Middle frontal gyrus (tissue), 1 donor: ENCODE results near the gene MAP1S.

ENCODE experiments used
- DNase-seq: peaks from one replicate; pipeline ENCODE4 v3.0.0-alpha.2; 2015; ENCODE audit warnings: low spot score; ENCODE audit errors: extremely low spot score

Gene MAP1S

DNA sequence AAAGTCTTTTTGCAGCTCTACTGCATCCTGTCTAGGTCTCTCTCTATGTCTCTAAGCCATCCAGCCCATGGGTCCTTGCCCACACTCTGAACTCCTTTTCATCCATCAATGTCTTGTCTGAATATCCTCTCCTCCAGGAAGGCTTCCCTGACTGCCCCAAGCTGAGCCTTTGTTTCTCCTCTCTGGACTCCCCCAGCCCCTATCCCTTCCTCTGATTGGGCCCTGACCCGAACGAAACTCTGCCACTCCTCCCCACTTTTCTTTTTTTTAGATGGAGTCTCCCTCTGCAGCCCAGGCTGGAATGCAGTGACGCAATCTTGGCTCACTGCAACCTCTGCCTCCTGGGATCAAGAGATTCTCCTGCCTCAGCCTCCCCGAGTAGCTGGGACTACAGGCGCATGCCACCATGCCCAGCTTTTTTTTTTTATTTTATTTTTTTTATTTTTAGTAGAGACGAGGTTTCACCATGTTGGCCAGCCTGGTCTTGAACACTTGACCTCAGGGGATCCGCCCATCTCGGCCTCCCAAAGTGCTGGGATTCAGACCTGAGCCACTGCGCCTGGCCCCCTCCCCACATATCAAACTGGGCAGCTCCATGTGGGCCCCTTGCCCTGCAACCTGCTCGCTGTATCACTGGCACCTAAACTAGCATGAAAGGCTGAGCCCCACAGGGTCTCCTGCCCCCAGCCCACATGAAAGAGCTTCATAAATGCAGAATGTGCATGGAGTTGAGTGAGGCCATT lies 30.3 kb upstream of the MAP1S start:
- DNase-seq = no peak

DNA sequence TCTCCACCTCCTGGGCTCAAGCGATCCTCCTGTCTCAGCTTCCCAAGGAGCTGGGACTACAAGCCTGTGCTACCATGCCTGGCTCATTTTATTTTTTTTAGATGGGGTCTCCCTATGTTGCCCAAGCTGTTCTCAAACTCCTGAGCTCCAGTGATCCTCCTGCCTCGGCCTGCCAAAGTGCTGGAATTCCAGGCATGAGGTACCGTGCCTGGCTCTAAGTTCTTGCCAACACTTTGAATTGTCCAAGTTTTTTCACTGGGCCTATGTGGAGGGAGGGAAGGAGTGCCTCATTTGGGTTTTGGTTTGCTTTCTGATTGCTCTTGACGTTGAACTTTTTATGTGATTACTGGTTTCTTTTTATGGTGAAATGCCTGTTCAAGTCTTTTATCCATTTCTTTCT lies 26.7 kb upstream of the MAP1S start:
- DNase-seq = no peak

DNA sequence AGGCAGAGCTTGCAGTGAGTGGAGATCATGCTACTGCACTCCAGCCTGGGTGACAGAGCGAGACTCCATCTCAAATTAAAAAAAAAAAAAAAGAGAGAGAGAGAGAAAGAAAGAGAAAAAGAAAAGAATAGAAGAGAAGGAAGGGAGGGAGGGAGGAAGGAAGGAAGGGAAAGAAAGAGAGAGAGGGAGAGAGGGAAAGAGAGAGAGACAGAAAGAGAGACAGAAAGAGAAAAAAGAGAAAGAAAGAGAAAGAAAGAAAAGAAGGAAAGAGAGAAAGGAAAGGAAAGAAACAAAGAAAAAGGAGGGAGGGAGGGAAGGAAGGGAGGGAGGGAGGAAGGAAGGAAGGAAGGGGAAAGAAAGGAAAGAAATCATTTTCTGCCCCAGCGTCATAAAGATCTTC lies 24.1 kb upstream of the MAP1S start:
- DNase-seq = no peak

DNA sequence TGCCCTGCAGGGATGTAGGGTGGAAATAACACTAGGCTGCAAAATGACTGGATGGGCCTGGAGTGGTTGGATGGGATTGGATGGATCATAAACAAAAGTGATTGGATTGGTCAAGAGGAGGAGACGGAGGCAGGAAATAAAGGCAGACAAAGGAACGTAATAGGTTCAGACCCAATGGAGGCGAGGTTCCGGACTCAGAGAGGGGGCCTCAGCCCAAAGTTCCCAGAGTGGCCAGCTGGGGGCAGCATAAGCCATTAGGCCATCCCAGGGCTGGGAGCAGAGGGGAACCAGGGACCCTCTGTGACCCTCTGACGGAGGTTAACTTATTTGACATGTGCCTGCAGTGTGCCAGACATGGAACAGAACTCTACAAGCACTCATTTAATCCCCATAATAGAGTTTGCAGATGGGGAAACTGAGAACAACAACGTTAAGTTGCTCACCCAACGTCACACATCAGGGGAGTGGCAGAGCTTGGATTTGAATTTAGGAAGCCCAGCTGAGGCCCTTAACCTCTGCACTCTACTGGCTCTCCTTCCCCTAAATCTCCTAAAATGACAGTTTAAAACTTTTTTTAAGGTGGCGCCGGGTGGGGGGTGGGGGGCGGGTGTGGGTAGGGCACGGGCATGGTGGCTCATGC lies 15.3 kb upstream of the MAP1S start:
- DNase-seq = no peak

DNA sequence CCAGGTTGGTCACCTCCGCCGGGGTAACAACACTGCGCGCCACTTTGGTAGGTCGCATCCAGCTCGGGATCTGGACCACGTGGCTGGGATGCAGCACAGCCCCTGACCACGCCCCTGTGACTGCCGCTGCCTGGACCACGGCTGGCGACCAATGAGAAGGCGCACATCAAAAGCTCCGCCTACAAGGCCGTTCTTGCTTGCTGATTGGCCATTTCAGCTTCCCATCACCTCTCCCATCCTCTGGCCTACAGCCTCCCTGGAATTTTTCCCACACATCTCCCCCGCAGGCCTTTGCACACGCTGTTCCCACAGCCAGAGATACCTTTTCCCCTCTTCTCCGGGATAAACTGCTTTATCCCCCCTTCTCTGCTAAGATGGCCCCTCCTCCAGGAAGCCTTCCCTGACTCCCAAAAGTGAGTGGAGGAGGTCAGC lies 12.5 kb upstream of the MAP1S start:
- DNase-seq = no peak

DNA sequence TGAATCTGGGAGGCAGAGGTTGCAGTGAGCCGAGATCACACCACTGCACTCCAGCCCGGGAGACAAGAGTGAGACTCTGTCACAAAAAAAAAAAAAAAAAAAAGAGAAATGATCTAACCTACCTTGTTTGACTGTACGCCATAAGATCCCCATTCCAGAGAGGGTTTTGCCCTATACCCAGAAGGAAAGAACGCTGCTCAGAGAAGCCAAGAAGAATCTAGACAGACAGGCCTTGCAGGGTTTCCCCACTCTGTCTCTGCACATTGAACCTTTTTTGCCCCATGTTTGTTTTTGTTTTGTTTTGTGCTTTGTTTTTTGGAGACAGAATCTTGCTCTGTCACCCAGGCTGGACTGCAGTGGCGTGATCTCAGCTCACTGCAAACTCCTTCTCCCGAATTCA lies 7.4 kb upstream of the MAP1S start:
- no peak for DNase-seq

DNA sequence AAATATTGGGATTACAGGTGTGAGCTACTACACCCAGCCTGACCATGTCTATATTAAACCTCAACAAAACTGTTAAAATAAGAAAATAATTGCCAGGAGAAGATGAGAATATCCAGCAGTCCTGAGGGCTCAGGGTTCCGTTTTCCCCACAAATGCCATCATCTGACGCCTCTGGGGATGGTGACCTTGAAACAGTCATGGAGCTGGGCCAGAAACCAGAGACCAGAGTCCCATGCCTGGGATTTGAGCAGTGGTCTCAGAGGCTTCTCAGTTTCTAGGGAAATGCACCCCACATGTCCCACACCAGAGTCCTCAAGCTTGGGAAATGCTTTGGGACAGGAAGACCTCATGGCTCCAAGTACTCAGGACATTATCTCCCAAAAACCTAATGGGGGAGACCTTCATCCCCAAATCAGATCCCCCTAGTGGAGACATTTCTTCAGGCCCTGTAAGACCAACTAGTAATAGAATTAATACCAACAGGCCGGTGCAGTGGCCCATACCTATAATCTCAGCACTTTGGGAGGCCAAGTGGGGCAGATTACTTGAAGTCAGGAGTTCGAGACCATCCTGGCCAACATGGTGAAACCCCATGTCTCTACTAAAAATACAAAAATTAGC lies 2.9 kb upstream of the MAP1S start:
- no peak for DNase-seq

DNA sequence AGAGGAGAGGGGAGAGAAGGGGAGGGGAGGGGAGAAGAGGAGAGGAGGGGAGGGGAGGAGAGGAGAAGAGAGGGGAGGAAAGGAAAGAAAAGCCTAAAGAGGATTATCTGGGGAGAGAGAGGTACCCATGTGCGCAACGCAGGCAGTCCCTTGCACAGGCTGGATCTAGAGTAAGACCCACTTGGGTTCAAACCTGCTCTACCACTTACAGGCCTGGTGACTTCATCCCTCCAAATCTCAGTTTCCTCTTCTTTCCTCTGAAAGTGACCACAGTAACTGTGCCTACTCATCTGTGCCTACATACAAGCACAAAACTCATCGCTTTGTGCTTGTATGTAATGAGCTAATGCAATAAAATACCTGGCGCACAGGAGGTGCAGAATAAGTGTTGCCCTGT lies 732 bp upstream of the MAP1S start:
- DNase-seq = no peak

DNA sequence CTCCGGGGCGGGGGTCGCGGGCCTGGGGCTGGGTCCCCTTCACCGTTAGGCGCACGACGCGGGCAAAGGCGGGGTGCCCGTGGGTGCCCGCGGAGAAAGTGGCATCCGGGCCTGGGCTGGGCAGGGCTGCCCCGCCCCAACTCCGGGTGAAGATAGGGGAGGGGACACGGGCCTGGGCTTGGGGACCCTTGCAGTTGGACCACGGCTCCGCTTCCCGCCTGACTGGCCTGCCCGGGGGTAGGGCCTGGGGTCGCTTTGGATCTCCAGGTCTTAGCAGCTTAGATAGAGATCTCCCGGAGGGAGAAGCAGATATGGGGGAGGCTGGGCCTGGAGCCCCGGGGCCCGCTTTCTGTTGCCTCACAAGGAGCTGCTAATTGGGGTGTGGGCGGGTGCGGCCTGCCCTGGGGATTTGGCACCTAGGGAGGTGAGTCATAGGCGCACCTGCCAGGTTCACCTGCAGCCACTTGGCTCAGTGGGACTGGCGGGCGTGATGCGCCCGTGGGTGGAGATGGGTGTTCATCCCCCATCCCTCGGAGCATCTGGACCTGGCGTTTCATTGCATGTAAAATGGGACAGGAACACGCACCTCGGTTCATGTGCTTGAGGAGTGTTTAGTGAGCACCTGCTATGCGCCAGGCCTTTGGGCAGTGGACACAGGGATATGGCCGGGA lies 585 bp downstream of the MAP1S start:
- no peak for DNase-seq

DNA sequence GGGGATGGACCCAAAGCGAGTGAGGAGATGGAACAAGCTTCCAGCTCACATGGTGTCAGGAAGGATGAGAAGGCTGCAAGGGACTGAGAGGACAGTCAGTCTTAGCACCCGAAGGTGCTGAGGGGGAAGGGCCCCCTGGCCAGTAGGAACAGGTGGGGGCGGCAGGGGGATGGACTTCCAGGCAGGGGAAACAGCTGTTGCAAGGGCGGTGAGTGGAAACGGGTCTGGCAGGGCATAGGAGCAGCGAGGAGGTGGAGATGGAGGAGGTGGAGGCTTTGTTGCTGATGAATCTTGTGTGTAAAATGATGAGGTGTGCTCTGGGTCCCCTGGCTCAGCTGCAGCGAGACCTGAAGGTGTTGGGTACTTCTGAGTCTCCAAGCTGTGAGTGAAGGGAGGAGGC lies 1.2 kb downstream of the MAP1S start:
- no peak for DNase-seq

DNA sequence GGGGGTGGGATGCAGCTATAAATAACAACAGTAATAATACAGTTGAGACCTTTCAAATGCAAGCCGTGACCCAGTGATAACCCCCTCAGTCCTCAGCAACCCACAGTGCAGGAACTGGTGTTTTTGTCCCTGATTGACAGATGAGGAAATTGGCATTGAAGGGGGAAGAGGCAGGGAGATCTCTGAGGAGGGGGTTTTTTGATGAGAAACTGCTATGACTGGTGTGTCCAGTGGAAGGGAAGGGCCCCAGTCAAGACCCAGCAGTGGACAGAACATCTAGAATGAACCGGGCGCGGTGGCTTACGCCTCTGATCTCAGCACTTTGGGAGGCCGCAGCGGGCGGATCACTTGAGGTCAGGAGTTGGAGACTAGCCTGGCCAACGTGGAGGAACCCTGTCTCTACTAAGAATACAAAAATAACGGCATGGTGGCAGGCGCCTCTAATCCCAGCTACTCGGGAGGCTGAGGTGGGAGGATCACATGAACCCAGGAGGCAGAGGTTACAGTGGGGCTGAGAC lies 1.9 kb downstream of the MAP1S start:
- DNase-seq = no peak

DNA sequence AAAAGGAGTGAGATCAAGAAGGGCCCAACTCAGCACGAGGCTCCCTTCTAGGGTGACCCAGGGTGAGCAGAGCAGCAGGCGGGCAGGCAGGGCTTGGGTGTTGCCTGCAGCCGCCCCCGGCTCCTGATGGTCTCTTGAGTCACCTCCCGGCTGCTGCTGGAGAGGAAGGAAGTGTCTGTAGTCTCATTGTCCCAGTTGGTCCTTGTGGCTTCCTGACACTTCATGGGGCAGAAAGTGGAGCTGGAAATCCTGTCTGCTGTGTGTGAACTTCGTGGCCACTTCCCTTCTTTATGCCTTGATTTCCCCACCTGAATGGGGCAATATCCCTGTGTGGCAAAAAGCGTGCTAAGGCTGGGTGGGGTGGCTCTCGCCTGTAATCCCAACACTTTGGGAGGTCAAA lies 2.5 kb downstream of the MAP1S start:
- DNase-seq = no peak

DNA sequence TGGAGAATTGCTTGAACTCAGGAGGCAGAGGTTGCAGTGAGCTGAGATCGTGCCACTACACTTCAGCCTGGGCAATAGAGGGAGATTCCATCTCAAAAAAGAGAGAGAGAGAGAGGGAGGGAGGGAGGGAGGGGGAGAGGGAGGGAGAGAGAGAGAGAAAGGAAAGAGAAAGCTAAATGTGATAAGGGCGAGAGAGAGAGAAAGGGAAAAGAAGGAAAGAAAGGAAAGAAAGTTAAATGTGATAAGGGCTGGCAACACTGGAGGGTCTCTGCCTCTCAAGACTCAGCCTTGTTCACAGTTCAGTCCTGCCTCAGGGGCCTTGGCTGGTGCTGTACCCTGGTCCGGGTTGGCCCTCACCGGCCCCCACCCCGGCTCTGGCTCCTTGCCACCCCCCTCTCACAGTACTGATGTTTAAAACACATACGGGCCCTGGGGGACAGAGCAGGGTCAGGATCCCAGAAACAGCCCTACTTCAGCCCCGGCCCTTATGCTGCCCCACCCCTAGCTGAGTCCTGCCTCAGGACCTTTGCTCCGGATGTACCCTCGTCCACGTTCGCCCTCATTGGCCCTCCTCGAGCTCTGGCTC lies 3.5 kb downstream of the MAP1S start:
- no peak for DNase-seq

DNA sequence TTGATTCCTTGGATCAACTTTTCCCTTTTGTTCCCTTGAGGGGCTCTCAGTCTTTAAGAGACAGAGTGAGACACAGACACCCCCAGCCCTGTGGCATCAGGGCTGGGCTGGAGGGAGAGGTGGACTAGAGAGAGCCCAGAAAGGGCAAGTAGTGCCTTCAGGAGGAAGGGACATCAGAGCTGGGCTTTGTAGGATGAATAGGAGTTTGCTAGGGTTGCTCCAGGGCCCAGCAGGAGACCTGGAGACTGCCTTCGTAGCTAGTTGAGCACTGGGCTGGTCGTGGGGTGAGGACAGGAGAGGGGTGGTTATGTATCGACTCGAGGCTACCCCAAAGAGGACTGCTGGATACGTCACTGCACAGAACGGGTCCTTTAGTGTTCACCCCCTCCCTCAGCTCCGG lies 5.4 kb downstream of the MAP1S start:
- DNase-seq = no peak

DNA sequence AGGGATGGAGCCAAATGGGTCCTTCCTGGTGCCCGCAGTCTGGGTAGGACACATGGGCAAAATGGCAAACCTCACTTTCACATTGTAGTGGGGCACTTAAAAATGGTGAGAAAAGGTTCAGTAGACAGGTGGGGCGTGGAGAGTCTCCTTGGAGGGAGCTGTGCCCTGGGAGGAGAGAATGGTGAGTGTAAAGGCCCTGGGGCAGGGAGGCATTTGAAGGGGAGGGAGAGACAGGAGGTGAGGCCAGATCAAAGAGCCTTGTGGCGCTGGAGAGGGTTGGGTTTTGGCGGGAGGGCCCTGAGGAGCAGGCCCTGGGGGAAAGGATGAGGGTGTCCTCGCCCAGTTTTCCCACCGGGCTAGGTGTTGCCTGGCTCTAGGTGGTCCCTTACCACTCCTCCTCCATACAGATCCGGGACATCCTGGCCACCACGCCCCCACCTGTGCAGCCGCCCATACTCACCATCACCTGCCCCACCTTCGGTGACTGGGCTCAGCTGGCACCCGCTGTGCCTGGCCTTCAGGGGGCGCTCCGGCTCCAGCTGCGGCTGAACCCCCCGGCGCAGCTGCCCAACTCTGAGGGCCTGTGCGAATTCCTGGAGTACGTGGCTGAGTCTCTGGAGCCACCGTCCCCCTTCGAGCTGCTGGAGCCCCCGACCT lies 6.3 kb downstream of the MAP1S start:
- DNase-seq = no peak

DNA sequence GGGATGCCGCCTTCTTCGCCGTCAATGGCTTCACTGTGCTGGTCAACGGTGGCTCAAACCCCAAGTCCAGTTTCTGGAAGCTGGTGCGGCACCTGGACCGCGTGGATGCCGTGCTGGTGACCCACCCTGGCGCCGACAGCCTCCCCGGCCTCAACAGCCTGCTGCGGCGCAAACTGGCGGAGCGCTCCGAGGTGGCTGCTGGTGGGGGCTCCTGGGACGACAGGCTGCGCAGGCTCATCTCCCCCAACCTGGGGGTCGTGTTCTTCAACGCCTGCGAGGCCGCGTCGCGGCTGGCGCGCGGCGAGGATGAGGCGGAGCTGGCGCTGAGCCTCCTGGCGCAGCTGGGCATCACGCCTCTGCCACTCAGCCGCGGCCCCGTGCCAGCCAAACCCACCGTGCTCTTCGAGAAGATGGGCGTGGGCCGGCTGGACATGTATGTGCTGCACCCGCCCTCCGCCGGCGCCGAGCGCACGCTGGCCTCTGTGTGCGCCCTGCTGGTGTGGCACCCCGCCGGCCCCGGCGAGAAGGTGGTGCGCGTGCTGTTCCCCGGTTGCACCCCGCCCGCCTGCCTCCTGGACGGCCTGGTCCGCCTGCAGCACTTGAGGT lies 7.0 kb downstream of the MAP1S start:
- no peak for DNase-seq

DNA sequence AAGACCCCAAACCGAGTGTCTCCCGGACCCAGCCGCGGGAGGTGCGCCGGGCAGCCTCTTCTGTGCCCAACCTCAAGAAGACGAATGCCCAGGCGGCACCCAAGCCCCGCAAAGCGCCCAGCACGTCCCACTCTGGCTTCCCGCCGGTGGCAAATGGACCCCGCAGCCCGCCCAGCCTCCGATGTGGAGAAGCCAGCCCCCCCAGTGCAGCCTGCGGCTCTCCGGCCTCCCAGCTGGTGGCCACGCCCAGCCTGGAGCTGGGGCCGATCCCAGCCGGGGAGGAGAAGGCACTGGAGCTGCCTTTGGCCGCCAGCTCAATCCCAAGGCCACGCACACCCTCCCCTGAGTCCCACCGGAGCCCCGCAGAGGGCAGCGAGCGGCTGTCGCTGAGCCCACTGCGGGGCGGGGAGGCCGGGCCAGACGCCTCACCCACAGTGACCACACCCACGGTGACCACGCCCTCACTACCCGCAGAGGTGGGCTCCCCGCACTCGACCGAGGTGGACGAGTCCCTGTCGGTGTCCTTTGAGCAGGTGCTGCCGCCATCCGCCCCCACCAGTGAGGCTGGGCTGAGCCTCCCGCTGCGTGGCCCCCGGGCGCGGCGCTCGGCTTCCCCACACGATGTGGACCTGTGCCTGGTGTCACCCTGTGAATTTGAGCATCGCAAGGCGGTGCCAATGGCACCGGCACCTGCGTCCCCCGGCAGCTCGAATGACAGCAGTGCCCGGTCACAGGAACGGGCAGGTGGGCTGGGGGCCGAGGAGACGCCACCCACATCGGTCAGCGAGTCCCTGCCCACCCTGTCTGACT lies 7.9 kb downstream of the MAP1S start:
- DNase-seq = no peak

DNA sequence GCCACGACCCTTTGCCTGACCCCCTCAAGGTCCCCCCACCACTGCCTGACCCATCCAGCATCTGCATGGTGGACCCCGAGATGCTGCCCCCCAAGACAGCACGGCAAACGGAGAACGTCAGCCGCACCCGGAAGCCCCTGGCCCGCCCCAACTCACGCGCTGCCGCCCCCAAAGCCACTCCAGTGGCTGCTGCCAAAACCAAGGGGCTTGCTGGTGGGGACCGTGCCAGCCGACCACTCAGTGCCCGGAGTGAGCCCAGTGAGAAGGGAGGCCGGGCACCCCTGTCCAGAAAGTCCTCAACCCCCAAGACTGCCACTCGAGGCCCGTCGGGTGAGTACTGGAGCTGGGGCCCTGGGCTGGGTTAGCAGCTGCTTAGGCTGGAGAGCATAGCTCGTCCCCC lies 8.6 kb downstream of the MAP1S start:
- no peak for DNase-seq

DNA sequence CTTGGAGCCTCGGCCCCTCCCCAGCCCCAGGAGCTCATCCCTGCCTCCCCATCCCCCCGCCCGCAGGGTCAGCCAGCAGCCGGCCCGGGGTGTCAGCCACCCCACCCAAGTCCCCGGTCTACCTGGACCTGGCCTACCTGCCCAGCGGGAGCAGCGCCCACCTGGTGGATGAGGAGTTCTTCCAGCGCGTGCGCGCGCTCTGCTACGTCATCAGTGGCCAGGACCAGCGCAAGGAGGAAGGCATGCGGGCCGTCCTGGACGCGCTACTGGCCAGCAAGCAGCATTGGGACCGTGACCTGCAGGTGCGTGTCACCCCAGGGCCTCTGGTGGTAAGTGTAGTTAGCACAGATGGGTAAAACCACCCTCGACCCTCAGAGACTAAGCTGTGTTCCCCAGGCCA lies 13.8 kb downstream of the MAP1S start:
- no peak for DNase-seq

DNA sequence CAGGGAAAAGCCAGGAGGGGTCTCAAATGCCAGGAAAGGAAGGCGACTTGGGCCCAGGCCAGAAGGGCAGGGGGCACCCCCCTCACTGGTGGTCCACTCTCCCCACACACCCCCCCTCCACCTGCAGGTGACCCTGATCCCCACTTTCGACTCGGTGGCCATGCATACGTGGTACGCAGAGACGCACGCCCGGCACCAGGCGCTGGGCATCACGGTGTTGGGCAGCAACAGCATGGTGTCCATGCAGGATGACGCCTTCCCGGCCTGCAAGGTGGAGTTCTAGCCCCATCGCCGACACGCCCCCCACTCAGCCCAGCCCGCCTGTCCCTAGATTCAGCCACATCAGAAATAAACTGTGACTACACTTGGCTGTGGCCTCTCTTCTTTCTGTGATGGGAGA lies 14.9 kb downstream of the MAP1S start:
- DNase-seq = no peak
